Lower leg skin (tissue), 3 donors: ENCODE measurements around the gene NEAT1.

Experiments used
- CTCF ChIP-seq, 3 donors: fragments of 450-650 bp; IDR thresholded peaks; one replicate each; pipeline ENCODE4 v1.5.1; 2016; ENCODE audit warnings: antibody characterized with exemption in 3 of 3, mild to moderate bottlenecking in 3 of 3, moderate library complexity in 2 of 3
- POLR2A ChIP-seq, 2 donors: fragments of 450-650 bp; IDR thresholded peaks; one replicate each; pipeline ENCODE4 v1.6.1; 2016 to 2017; ENCODE audit warnings: antibody characterized with exemption in 2 of 2, mild to moderate bottlenecking in 1 of 2, moderate library complexity in 1 of 2

- TF ChIP-seq POLR2A (IDR thresholded peaks at IDR 0.05) (no peak), CTCF (IDR thresholded peaks at IDR 0.05) (no peak)
These were observed 15.9 kb downstream of the NEAT1 start for GRCh38 chr11:65438257-65439151.
